RWPE1 (cell line): ENCODE results near the gene RADIL.

Source experiments
- CTCF ChIA-PET: fragments of 350-600 bp; sonication (Branson Sonifier 250); formaldehyde crosslinking; extraction: SDS; loops from one replicate; lab custom pipeline; 2021; lab: Yijun Ruan, JAX
- POLR2A ChIA-PET: fragments of 400-600 bp; formaldehyde crosslinking; extraction: SDS; loops from one replicate; lab custom pipeline; 2020; ENCODE audit warnings: antibody characterized with exemption; ENCODE audit not compliant: low non-redundant PET; lab: Yijun Ruan, JAX
- DNase-seq: peaks from one replicate; pipeline ENCODE4 v3.0.0; 2012; ENCODE audit warnings: low spot score
- H3K27ac ChIP-seq: fragments of 450-650 bp; 2 replicates; pipeline ENCODE4 v1.5.1; 2017
- CTCF ChIP-seq: fragments of 450-650 bp; conservative IDR thresholded peaks from 2 replicates; pipeline ENCODE4 v1.5.1; 2017; ENCODE audit warnings: low read depth, mild to moderate bottlenecking

Gene RADIL

GRCh38 chr7:4820405-4820966 is 63.0 kb downstream of the RADIL start:
- no peak for DNase-seq
- TF ChIP-seq CTCF, result no peak
- POLR2A ChIA-PET, result no interaction called here
- CTCF ChIA-PET, result no interaction called here
- H3K27ac ChIP-seq, result no peak overlapping the region

- no peak for TF ChIP-seq CTCF
- POLR2A ChIA-PET, result no interaction called here
- no peak overlapping the region for H3K27ac ChIP-seq
- CTCF ChIA-PET, result interaction anchor here (0.6 kb wide), 1 partner anchor 21 kb away, joined by 3 read pairs; no protein-coding TSS in a partner anchor
- DNase-seq, result no peak
These were observed 63.7 kb downstream of the RADIL start for GRCh38 chr7:4819560-4820404.

- no peak for TF ChIP-seq CTCF
- no peak for DNase-seq
- no peak overlapping the region for H3K27ac ChIP-seq
- CTCF ChIA-PET, result no interaction called here
- POLR2A ChIA-PET, result no interaction called here
These were observed 65.3 kb downstream of the RADIL start for GRCh38 chr7:4818000-4818794.

- POLR2A ChIA-PET, result no interaction called here
- no peak overlapping the region for H3K27ac ChIP-seq
- no peak for TF ChIP-seq CTCF
- CTCF ChIA-PET, result interaction anchor here (0.5 to 1.2 kb wide), 3 partner anchors 11 to 29 kb away, joined by 4 to 6 read pairs (median 5); no protein-coding TSS in a partner anchor
- DNase-seq, result no peak
These were observed 66.2 kb downstream of the RADIL start for GRCh38 chr7:4817178-4817901.

- POLR2A ChIA-PET, result no interaction called here
- no peak overlapping the region for H3K27ac ChIP-seq
- no peak for TF ChIP-seq CTCF
- no peak for DNase-seq
- CTCF ChIA-PET, result interaction anchor here (0.5 to 1.4 kb wide), 4 partner anchors 12 to 29 kb away, joined by 4 to 6 read pairs (median 4); no protein-coding TSS in a partner anchor
These were observed 67.0 kb downstream of the RADIL start for GRCh38 chr7:4816419-4817080.
